GM18502 (cell line): ENCODE data around the gene CFAP77.

Source experiments
- ATAC-seq: cut with Tn5 transposase; IDR thresholded peaks from one replicate; pipeline ENCODE4 v1.9.1; 2021; ENCODE audit warnings: mild to moderate bottlenecking; ENCODE audit not compliant: unreplicated experiment, poor library complexity

Gene CFAP77

DNA sequence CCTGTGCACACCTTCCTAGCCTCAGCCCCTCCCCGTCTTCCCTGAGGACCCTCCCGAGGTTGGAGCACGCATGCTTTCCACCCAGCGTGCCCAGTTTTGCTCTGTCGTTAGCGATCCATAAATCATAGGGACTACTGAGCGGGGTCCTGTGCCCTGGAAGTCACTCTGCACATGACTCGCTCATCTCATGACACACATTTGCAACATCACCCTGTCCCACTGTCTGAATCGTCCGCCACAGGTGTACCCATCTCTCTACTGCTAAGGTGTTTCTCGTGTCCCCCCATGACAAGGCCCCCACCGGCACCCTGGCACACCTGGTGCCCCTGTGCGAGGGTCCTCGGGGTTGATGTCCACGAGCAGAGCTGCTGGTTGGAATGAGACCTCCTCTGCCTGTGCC, 103.4 kb downstream of the CFAP77 start:
- ATAC-seq = no peak

DNA sequence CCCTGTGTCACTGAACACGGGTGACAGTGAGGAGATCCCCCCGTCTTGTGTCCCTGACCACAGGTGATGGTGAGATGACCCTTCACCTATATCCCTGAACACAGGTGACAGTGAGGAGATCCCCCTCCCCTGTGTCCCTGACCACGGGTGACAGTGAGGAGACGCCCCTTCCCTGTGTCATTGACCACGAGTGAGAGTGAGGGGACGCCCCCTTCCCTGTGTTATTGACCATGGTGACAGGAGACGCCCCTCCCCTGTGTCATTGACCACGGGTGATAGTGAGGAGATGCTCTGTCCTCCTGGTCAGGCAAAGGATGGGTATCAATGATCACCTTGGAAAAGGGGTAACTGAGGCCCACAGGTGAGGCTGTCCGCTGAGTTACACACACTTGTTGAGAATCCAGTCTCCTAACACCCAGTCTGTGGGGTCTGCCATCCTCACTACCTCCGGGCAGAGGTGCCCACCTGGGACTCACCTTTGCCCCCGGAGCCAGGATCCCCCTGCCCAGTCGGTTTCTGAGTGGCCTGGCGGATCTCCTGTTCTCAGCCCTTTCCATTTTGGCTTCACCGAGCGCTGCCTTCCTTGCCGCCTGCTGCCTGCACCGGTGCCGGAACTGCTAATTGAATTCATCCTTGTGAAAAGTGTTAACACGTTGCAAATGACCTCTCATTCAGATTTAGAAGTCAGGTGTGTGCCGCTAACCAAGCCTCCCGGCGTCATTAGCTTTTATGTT, 104.2 kb downstream of the CFAP77 start:
- ATAC-seq = no peak

DNA sequence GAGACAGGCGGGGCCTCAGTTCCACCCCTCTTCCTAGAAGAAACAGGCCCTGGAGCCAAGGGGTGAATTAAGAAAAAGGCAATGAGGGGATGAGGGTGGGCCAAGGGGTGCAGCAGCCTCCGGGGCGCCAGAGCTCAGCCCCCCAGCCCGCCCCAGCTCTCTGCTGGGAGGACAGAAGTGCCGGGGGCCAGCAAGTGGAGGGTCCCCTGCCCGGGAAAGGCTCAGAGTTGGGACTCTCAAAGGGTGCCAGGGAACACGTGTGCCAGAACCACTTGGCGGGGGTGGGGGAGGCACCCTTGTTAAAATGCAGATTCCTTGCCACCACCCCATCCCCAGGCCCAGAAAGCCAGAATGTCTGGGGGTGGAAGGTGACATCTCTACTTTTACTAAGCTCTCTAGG, 104.8 kb downstream of the CFAP77 start:
- ATAC-seq = no peak

DNA sequence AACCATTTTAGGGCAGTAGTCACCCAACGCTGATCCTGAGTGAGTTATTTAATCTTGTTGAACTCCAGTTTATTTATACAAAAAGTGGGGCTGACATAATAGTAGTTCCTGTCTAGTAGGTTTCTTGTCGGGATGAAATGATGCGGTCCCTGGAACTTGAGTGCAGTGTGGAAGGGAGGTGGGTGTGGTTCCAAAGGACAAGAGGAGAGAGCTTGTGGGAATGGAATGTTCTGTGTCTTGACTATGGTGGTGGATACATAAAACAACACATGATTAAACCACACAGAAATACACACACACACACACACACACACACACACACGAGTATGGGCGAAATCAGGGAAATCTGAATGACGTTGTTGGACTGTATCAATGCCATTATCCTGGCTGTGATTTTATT, 106.3 kb downstream of the CFAP77 start:
- ATAC-seq = no peak

DNA sequence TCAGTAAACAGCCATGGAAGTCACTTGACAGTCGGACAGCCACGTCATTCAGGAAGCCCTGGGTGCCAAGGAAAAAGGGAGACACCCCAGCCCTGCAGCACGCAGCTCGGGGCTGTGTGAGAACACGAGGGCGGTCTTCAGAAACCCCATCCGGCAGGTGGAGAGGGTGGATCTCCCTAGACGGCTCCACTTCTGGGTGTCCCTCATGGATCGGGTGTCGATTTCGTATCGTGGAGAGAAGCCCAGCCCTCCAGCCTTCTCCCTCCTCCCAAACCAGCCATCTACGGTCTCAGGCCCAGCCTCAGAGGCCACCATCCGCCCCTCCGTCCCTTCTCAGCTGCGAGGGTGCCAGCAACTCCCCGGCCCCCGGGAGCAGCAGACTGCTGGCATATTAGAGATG, 106.9 kb downstream of the CFAP77 start:
- ATAC-seq = no peak

DNA sequence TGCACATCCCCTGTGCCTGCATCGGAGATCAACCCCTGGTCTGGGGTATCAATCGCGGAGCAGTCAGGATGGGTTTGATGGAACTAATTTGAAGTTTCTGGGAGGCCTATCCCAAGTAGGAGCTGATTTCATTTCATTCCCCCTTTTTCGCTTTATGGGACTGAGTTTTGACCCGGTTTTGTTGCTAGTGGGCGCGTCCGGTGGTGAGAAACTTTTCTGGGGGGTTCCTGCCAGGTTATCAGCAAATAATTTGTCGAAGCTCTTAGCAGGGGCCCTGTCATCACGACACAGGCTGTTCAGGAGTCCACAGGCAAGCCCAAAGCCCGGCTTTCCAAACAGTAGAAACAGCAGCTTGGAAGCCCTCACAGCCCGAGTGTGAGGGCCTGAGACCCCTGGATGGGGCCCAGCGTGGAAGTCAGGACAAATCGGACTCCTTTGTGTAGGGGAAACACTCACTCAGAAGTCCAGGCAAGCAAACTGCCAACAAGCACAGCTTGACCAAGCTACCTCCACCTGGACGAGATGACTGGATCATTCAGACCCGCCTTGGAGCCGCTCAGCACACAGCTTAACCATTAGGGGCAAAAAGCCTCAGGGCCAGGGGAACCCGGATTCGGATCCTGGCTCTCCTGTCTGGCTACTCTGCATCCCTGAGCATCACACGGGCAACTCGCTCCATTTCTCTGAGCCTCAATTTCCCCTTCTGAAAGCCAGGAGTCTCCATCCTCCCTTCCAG, 108.0 kb downstream of the CFAP77 start:
- no peak for ATAC-seq

DNA sequence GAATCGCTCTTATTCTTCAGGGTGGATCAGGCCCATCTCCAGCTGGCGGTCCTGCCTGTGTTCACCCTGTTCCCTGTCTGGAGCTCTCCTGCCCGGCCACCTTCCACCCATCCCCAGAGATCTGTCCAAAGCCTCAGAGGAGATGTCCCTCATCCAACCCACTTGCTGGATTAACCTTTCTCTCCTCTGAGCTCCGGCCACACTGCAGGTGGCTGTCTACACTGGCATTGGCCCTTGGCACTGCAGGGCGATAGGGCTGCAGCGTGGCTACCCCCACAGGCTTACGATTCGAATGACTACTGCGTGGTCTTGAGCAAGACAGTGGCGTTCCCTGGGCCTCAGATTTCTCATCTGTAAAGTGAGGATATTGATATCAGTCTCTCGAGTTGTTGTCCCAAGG, 108.6 kb downstream of the CFAP77 start:
- ATAC-seq = no peak

DNA sequence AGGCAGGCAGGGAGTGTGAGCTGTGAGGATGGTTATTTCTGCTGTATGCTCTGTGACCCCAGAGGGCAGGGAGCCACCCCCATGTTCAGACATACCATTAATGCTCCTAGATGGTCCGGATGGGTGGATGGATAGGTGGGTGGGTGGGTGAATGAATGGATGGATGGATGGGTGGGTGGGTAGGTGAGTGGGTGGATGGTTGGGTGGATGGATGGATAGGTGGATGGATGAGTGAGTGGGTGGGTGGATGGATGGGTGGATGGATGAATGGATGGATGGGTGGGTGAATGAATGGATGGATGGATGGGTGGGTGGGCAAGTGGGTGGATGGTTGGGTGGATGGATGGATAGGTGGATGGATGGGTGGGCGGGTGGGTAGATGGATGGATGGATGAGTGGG, 109.0 kb downstream of the CFAP77 start:
- ATAC-seq = no peak

DNA sequence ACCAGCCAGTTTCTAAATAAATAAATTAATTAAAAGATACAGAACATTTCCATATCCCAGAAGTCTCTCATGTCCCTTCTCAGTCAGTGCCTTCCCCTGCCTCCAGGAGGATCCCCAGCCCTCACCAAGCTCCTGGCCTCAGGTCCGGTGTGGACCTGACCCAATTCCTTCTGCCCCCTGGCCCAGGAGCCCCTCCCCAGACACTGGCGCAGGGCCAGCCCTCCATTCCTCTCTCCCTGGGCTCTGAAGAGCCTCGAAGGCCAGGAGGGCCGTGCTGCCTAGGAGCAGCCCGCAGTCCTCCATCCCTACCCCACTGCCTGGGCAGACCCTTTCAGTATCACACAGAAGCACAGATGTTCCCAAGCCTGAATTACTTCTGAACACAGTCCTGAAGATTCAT, 110.6 kb downstream of the CFAP77 start:
- ATAC-seq = no peak

DNA sequence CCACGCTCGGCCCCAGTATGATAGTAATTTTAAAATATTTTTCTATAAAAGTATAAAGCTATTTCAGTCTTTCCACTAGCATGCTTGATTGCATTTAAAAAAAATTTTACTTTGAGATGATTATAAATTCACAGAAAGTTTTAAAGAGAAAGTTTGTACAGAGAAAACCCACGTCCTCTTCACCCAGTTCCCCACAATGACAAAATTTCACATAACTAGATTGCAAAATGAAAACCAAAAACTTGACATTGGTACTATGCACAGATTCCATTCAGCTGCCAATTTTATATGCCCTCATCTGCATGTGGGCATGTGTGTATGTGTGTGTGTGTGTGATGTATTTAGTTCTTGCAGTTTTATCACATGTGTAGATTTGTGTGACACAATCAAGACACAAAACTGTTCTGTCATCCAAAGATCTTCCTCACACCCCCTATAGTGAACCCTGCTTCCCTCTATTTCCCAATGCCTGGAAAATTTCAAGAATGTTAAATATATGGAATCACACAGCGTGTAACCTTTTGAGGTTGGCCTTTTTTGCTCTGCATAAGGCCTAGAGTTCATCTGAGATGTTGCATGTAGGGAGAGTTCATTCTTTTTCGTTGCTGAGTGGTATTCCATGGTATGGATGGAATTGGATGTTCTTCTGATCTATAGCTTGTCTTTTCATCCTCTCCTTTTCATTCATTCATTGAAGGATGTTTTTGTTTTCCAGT, 115.5 kb downstream of the CFAP77 start:
- no peak for ATAC-seq

DNA sequence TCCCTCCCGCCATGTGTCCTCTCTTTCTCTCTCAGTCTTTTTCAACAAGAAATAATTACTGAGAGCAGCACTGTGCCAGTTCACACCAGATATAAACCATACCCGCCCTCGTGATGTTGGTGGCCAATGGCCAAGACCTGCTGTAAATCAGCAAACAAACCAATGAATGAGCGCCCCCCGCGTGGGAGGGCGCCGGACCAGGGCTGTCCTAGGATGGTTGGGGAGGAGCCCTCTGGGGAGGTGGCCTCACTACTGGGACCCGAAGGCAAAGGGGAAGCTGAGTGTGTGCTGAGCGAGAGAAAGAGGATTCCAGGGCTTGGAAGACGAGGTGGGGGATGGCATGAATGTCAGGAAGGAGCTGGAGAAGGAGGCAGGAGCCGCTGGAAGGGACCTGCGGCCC, 121.2 kb downstream of the CFAP77 start:
- no peak for ATAC-seq

DNA sequence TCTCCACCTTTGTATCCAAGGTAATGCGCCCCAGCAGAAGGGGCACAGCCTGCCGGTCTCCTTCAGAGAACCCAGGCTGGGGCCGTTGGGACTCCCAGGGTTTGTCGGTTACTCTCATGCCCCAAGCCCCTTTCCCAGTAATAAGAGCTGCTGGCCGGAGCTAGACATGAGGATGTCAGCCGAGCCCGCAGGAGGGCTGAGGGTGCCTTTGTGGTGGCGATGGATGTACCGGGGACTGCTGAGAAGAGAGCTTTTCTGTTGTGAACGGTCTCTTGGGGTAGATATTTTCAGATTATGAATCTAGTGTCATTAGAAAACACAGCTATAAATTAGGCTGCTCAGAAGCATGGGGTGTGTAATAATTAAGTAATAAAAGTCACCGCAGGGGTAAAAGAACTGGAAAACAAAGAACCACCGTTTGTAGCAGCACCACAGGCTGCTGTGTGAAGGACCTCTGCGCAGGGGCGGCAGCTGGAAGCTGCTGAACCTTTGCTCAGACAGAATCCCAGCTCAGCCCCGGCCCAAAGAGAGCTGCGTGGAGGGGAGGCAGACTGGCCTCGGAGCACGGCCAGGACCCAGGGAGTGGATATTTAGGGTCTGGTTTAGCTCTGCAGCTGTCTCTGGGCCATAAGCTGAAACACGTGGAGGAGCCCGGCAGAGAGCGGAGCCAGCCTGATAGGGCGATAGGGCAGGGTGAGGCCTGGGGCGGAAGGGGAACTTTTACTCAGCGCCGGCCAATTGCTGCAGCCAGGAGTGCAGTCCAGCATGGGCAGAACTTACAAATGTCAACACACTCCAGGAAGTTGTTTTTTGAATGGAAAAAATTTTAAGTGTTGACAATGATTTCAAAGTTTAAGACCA, 121.9 kb downstream of the CFAP77 start:
- ATAC-seq = no peak

DNA sequence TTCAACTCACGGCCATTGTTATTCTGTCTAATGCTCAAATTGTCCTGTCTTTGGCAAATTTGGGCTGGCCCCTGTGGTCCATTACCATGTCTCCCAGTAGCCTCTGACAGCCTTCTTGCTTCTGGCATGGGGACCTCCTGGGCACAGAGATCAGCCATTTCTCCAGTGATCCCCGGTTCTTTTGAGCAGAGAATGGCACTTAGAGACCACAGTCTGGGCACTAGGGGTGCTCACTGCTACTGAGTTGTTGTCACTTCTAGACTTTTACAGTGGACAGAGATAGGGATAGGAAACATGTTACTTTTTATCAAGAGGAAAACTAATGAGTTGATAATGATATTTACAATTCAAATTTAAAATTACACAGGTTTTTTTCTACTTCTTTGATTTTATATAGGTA, 124.8 kb downstream of the CFAP77 start:
- ATAC-seq = no peak

DNA sequence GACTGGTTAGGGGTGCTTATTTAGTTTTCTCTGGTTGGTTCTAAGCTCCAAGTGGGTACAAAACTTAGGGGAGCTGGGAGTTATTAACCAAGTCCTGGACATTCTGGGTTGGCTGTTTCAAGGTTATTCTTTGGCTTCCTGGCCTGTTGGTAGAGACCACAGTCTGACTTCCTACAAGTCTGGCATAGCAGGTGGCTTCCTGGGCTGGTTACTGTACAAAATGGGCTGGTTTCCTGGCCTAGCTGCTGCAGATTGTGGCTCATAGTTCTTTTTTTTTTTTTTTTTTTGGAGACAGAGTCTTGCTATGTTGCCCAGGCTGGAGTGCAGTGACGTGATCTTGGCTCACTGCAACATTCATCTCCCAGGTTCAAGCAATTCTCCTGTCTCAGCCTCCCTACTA, 126.1 kb downstream of the CFAP77 start:
- ATAC-seq = no peak

DNA sequence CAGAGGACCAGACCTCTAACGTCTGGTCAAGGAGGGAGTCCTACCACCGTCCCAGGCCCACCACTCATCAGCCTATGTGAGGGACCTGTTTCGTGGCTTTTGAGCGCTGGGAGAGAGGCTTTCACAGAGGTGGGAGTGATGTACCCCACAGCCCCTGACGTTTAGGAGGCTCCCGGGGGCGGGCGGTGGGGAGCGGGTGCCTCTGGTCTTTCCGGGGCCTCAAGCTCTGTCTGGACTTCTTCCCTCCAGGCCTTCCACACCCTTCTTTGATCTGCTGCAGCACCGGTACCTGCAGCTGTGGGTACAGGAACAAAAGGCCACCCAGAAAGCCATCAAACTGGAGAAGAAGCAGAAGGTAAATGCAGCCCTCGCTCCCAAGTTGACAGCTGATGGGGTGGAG, 127.3 kb downstream of the CFAP77 start:
- no peak for ATAC-seq

DNA sequence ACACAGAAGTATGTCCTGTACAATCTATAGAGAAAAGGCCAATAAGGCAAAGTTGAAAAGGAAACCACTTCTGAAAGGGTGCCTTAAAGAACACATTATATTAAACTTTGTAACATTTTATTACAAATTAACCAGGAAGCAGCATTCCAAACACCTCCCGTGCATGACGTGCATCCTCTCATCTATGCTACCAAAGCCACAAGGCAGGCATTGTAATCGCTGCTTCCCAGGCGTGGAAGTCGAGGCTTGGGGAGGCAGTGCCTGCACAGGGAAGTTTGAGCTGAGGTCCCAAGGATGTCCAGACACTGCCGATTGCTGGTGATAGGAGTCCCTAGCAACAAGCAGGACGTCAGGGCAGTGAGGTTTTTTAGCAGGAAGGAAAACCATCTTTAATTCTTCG, 128.1 kb downstream of the CFAP77 start:
- no peak for ATAC-seq

DNA sequence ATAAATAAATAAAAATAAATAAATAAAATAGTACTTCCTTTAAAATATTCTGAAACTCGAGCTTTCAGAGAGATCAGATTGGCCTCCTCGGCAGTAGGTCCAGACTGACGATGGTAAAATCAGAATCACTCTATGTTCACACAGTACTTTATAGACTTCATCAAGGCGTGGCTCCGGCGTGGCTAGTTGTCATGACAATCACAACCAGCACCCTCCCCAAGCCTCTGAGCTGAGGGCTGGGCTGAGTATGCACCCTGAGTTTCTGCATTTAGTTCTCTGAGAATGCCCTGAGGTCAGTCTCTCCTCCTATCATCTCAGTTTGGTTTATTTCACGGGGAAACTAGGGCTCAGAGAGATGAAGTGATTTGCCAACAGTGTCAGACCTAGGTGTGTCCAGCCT, 129.1 kb downstream of the CFAP77 start:
- ATAC-seq = no peak

DNA sequence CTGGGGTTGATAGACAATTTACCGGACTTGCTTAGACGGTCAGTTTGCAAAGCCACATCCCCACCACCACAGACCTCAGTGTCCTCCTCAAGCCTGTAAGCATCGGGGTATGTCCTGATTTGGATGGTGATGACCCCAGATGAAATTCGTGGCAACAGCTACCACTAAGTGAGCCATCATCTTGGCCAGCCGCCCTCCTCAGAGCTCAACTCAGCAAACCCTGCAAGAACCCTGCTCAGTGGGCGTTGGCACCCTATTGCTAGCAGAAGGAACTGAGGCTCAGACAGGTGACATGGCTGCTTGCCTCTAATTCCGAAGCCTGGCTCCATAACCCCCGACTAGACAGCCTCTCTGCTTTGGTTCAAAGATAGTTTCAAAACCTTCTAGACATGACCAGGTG, 131.0 kb downstream of the CFAP77 start:
- no peak for ATAC-seq

DNA sequence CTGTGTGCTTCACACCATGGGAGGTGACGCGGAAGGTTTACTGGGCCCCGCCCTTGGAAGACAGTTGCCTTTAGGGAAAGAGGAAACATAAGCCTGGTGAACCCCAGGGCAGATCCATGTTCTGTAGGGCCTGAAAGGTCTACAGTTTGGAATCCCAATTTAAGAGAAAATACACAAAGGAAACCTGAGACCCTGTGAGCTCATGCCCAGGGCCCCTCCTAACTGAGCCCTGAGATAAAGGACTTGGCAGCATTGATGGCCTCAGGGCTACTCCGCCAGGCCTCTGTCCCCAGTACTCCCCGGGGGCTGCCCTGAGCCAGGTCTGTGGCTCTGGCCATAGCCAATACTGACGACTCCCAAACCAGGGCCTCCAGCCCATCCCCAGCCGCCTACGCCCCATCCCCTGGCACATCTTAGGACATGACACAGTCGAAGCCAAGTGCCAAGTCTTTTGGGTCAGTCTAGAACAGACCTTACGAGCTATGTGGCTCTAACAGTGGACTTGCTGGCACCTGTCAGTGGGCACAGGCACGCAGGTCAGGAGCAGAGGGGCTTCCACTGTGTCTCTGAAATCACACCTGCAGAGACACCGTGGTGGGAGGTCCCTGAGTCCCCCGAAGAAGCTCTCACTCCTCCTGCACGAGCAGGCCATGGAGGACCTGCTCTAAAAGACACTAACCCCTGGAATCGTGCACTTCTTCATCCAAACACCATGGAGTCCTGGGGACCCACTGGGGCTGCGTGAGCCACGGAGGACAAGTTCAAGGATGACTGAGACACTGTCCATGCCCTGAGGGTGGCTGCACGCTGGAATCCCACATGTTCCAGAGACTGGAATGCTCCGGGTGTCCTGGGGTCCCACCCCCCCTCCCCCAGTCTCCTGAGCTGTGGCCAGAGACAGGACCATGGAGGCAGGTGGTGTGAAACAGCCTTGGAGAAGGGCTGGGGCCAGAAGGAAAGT, 132.1 kb downstream of the CFAP77 start:
- ATAC-seq = no peak
